Ureter (tissue), 1 donor: Measurements from ENCODE around the gene TMEM182. TPM values are rescaled to one million over a fixed set of nuclear protein-coding genes. Genes with fewer than 3 reads are reported as not detected.

Experiments
- DNase-seq: peaks from one replicate; pipeline ENCODE4 v3.0.0-alpha.2; 2020; ENCODE audit warnings: low spot score
- total RNA-seq: library from RNA; stranded (reverse); gene quantifications from one replicate; pipeline ENCODE4 v1.2.4, GENCODE V29; 2023
- donor health status: DM: yes; HTN: yes; CAD: no.

The TMEM182 gene
- total RNA-seq, 1 donor from 2014 or later = 12.8 TPM

DNA sequence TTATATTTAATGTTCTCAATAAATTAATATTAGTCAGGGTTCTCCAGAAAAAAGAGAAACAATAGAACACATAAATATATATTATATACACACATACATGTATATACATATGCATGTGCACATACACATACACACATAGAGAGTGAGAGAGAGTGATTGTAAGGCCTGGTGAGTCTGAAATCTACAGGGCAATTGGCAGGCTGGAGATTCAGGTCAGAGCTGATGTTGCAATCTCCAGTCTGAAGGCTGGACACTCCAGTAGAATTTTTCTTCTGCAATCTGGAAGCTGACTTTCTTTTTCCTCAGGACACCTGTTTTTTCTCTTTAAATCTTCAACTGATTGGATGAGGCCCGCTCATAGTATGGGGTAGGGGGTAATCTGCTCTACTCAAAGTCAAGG lies 3.2 kb downstream of the TMEM182 start:
- no peak for DNase-seq

DNA sequence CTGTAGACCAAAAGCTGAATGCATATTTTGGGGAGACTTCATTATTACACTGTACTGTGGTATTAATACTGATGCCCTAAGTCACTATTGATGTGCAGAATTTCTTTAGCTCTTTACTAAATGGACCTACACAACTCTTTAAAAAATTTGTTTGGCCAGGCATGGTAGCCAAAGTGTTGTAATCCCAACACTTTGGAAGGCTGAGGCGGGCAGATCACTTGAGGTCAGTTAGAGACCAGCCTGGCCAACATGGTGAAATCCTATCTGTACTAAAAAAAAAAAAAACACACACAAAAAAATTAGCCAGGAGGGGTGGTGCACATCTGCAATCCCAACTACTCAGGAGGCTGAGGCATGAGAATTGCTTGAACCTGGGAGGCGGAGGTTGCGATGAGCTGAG lies 6.4 kb downstream of the TMEM182 start:
- DNase-seq = no peak

DNA sequence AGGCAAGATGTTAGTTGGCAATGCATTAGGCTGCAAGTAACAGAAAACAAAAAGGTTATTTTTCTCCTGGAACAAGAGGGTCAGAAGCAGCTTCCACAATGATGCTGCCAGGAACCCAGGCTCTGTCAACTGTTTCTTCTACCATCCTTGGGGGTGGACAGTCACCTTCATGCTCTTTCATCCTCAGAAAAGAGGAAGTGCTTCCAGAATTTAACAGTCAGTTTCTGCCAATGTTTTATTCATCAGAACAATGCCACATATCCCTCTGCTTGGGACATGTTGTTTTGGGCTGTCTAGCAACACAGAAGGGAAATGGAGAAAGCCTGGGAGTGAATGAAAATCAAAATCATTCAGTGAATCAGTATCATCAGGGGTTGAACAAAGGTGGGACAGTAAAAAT lies 7.1 kb downstream of the TMEM182 start:
- DNase-seq = no peak

DNA sequence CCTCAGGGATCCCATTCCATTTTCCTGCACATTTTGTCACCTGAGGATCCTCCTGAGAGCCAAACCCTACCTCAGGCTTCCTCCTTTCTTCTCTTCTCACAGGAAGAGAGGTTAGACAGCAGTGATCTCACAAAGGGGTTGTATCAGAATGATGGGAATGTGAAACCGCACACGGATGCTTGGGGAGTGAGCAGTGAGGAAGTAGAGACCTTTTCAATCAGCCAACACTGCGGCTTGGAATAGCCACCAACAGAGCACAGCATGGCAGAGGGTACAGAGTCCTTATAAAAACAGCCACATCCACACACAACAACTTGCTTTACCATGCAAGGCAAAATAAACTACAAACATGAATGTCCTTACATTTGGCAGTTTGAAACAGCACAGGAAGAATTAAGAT lies 8.7 kb downstream of the TMEM182 start:
- no peak for DNase-seq

DNA sequence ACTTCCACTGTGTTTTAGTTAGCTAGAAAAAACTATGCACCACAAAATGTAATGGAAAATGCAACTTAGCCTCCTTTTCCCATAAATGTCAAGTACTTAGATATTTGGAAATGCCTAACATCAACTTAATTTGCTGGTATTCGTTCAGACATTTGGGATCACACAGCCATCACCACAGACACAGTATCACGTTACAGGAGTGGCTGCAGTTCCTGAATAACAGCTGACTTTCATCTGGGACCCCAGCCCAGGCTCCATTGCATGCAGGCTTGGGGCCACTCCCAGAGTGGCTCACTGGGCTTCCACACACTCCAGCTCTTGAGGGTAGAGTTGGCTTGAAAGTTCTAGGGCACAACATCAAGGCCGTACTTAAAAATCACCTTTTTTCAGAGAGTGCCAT lies 9.3 kb downstream of the TMEM182 start:
- DNase-seq = no peak

DNA sequence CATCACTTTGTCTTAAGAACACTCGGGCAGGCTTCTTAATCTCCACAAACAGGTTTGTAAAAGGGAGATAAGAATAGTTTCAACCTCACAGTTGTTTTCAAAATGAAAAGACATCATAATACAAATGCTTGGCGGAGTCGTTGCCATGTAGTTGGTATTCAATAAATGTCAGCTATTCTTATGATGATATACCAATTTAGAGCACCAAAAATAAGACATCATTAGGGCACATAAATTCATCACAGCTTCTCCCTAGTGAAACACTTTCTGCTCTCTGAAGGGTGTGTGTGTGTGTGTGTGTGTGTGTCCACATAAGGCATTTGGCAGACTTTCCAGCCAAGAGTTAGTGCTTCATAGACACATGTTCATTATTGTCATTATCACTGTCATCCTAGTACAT lies 10.8 kb downstream of the TMEM182 start:
- no peak for DNase-seq

DNA sequence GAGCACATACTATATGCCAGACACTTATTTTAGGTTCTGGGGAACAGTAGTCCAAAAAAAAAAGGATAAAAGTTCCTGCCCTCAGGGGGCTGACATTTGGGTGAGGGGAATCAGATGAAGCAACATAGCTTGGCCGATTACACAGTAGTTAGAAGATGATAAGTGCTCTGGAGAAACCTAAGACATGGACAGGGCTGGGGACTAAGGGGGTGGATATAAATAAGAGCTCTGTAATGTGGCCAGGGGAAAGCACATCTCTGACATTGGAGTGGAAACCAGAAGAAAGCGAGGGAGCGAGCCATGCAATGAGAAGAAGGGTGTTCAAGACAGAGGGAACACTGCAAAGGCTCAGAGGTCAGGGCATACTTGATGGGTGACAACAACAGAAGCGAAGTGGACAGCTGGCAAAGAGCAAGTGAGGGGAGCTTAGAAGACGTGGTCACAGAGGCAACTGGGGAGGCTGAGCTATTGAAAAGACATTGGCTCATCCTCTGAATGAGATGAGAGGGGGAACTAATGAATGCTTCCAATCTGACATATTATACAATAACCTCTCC lies 11.4 kb downstream of the TMEM182 start:
- no peak for DNase-seq

DNA sequence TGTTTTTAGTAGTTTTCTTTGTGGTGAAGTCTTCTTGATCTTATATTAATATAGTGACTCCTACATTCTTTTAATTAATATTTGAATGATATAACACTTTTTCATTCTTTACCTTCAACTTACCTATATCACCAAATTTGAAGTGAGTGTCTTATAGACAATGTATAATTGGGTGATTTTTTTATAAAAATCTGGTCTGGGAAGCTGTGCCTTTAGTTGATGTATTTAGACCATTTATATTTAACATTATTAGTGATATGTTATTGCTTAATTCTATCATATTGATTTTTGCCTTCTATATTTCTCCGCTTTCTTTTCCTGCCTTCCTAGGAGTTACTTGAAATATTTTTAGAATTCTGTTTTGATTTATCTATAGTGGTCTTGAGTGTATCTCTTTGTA lies 16.4 kb downstream of the TMEM182 start:
- DNase-seq = no peak

DNA sequence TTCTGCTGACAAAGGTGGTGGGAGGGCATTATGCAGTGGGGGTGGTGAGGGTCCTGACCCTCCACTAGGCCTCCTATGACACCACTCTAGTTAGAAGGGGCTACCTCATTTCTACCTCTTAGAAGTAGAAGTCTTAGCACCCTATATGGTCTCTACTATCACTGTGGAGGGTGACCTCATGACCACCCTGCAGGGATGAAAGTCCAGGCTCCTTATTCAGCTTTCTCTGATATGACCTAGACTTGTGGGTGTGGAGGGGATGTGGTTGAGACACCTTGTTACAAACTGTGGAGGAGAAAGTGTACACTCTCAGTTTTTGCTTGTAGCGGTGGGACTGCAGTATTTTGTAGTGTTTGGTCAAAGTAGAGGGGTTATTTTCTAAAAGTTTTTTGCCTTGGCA lies 18.6 kb downstream of the TMEM182 start:
- DNase-seq = no peak

DNA sequence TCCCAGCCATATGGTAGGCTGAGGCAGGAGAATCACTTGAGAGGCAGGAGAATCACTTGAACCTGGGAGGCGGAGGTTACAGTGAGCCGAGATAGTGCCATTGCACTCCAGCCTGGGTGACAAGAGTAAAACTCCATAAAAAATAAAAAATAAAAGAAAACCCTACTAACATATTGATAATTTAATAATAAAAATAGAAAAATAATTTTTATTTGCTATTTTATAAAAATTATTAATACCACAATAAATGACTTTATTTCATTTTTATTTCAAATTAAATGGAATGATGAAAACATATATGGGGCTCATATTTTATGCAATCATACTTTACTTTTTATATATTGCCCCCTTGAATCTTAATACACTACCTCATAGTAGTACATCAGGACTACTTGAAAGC lies 20.4 kb downstream of the TMEM182 start:
- DNase-seq = no peak

DNA sequence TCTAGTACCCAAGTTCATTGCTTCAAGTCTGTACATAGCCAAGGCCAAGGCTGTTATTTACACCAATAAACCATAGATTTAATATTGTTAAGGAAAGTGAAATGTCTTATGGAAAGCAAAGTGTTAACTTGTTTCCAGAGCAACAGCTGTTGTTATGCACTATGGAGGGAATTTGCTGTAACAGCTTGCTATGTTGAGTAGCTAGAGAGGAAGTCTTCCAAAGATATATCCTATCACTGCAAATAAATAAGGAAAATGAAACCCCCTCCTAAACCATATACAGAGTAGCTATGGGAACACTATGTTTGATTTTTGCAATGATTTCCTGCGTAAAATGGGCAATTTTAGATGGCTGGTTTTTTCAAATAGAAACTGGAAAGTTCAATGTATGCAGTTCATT lies 21.1 kb downstream of the TMEM182 start:
- no peak for DNase-seq

DNA sequence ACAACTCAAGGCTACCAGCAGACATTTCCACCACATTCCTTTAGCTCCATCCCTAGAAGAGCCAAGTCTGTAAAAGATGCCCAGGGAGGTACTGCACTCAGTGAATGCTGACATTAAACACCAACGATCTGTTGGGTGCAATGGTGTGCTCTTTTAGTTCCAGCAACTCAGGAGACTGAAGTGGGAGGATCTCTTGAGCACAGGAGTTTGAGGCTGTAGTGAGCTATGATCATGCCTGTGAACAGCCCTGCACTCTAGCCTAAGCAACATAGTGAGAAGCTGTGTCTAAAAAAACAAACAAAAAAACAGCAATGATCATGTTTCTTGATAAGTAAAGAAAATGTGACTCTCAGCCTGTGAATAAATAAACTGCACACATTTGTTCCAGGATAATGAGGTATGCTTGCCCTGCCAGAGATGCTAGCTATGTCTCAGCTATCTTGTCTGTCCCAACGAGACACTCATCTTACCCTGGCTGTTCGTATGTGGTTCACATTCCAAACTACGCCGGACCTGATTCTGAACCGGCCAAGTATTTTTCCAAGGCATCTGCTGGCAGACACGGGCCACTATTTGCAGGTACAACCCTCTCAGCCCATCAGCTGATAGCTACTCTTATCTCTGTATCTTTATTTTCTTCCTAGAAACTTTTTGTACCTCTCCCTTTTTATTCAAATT lies 21.8 kb downstream of the TMEM182 start:
- DNase-seq = no peak

DNA sequence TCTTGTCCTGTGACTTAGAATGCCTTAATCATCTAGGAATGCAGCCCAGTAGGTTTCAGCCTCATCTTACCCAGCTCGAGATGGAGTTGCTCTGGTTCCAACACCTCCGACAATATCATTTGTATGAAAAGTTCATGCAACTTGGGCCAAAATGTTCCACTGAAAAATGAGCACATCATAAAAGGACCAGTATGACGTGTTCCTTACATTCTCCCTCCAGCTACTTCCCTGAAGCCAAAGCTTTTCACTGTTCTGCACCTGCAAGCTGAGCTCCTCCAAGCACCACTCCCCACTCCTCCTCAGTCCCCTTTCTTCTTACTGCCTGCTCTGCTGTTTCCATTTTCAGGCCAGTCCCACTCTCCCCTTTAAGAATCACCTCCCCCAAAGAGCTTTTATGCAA lies 23.1 kb downstream of the TMEM182 start:
- no peak for DNase-seq

DNA sequence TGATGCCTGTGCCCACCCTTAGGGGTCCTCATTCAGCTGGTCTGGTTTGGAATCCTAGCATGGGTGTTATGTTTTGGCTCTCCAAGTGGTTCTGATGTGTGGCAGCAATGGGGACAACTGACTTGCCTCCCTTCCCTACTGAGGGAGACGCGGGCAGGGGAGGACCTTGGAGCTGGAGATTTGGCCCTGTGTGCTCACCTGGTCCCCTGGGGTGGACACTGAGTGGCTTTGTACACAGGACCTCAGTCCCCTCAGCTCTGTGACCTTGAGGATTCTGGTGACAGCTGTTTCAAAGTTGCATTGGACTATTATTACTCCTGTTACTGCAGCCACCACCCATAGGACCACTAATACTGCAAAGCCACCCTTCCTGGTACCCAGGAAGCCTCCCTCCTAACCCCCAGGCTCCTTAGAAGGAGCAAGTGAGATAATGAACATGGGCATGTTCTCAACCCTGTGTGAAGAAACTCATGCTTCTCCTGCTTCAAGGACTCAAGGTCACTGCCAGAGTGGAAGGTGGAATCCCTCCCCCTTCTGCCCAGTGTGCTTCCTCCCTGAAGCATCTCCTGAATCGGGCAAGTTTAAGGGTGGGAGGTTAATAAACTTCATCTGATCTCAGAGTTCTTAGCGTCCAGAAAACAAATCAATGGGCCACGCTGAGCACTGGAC lies 26.5 kb downstream of the TMEM182 start:
- DNase-seq = no peak

DNA sequence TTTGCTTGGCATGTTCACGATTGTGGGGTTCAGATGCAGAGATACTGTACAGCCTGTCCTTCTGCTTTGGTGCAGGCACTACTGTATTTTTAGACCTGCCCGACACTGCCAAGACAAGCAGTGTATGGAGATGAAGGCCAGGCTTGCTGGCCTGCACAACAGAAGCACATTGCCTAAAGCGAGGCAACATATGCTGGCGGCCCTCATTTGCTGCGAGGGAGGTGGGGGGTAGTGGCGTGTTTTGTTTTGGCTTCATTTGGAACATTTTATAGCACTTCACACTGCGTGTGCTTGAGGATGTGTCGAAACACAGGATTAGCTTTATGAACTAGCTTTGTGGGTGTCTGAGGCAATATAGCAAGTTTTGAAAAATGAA lies 27.0 kb downstream of the TMEM182 start:
- DNase-seq = no peak

DNA sequence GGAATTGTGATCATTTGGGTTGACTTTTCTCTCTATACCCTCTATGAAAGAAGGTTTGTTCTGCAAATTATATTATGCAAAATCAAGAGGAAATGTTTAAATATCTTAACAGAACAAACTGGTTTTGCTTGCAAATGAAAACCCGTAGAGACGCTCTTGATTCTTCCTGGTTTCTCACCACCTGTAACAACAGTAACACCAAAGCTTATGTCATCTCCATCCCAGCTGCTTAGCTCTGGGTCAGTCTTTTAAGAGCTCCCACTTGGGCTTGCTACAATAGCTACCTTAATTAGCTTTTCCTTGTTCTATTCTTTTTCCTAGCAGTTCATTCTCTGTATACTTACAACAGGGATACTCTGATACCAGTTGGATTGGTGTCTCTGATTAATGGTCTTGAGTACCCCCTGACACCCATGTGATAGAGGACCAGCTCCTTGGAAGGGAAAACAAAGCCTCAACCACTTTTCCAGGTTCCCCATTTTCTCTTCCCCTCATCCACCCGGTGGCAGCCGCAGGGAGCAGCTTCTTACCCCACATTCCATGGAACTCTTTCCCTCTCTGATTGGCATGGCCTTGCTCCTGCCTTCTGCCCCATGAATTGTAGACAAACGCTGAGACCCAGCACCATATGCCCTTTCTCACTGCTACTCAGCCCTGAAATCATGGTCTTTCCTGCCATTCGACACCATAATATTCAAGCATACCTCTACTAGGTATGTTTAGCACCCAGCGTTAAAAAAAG lies 27.7 kb downstream of the TMEM182 start:
- DNase-seq = no peak

DNA sequence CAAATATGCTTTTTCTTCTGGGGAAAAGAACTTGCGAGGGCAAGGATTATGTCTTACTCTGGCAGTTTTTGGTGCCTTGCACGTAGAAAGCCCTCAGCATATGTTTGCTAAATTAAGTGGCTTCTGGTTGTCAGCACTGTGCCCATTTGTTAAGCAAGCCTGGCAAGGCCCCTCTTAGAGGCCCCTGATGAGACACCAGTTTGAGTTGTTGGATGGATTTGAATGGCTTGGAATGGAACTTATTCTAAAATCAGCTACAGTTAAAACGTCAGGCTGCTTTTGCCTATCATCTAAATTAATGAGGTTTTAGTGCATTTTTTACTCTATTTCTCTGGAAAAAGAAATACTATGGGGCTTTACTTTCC lies 28.2 kb downstream of the TMEM182 start:
- DNase-seq = no peak

DNA sequence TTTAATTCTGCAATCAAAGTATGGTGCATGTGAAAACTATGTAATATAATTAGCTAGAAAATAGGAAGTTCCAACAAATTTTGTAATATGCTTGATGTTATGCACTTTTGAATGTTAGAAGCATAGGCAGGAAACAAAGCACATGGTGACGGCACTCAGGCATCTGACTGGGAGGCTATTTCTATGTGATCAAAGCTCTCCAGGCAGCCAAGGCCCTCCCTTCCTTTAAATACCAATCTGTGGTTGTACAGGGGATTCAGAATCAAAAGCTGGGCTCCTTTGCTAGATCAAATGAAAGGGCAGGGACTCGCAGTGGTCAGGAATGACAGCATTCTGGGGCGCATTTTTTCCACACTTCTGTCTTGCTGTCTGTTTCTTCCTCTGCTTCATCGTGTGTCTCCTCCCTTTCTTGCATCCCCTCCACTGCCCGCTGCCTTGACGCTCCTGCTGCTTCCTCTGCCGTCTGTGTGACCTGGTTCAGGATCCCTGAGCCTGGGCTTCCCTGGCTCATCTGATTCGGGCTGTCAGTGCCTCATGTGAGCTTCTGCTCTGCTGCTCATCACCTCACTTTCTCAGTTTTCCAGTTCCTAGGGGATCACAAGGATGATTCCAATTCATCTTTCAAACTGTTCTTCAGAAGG lies 30.9 kb downstream of the TMEM182 start:
- no peak for DNase-seq

DNA sequence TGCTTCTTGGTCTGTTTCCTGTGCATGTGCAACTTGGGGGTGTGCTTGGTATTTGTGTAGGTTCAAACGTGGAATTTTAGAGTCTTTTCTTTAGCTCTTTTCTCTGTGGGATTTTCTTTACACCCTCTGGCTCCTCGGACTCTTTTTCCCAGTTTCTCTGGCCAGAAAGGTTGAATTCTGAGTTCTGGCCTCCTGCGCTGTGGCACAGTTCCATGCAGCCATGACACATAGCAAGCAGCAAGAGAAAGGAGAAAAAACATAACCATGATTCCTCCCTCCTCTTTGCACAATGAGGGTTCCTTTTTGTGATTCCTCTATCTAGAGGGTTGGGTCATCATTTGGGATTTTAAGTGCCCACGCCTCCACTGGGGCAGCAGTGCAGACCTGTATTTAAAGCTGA lies 33.8 kb downstream of the TMEM182 start:
- no peak for DNase-seq

DNA sequence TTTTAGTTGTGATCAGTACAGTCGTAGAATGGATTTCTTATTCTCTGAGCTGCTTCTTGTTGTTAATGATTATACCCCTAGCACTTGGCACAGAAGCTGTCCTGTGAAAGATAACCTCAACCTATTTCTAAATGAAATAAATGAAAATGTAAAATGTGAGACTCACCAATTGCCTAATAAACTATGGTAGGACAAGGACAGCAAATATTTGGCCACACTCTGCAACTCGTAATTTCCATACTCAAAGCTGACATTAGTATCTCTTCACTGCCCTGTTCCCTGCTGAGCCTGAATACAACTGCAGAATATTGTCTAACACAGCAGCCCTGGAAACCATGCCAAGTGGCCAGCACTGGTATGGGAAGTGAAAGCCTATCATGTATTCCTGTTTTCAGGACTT lies 34.5 kb downstream of the TMEM182 start:
- no peak for DNase-seq

DNA sequence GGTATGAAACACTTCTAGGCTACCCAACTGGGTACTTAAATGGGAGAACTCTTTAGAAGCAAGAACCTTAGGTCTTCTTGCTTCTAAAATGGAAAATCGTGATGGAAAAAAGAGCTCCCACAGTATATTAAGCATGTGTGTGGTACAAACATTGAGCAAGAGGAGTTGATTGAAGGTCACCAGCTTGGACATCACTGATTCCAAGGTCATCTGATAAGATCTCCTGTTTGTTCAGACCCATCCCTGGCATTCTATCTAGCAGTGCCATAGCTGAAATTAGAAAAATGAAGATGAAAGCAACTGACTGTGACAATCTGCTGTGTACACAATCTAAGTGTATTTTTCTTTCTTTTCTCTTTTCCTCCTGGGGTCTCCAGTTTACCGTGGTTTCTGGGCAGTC lies 35.7 kb downstream of the TMEM182 start:
- no peak for DNase-seq

DNA sequence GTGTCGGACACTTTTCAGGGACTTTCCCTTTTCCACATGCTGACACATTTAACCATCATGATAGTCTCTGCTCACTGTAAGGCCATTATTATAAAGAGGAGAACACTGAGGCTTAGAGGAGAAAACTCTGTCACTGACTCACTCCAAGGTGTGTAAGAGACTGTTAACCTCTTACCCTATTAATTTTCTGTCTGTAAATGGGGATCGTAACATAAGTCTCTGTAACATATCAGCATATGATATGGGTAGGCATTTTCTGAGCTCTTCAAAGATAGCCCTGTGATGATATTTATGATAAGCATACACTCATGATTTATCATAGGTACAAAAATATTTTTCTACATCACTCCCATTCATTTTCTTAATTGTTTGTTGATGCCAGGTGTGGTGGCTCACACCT lies 36.4 kb downstream of the TMEM182 start:
- no peak for DNase-seq
